ENCODE data around the gene CENPE. TPM values are rescaled to one million over a fixed set of nuclear protein-coding genes. Genes with fewer than 3 reads are reported as not detected.
A peak's percentile ranks its signal among the peaks of the same experiment; 100 is the strongest.

Gene CENPE
- total and polyA plus RNA-seq, 2 donors (not counting 3 experiments of a cell fraction or from before 2014, with no cell fraction given): 1.7 to 50.8 TPM

DNA sequence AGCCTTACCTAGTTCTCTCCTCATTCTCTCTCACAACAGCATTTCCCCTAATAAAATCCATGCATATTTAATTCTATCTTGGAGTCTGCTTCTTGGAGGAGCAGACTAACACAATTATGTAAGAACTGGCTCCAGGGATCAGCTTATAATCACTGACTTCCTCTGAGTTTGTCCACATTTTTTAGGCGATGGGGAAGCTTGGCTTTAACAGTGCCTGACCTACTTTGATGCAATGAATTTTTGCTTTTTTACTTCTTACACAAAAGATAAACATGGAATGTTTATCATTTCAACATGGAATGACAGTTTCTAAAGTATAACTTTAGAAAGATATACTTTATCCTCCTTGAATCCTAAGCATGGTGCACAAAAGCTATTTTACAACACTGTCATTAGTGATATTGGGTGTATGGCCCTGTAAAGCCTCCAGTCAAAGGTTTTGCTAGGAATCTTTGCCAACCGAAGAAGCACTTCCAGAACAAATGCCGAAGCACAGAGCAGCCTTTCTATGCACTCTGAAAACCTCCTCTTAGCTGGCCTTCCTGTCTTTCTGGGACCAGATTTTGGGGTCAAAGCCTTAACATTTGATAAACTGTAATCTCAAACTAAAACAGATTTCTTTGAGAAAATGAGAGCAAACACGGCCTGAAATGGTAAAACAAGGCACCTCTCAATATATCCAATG is 99.2 kb downstream of the CENPE start:
- TF ChIP-seq, protein P1, sequence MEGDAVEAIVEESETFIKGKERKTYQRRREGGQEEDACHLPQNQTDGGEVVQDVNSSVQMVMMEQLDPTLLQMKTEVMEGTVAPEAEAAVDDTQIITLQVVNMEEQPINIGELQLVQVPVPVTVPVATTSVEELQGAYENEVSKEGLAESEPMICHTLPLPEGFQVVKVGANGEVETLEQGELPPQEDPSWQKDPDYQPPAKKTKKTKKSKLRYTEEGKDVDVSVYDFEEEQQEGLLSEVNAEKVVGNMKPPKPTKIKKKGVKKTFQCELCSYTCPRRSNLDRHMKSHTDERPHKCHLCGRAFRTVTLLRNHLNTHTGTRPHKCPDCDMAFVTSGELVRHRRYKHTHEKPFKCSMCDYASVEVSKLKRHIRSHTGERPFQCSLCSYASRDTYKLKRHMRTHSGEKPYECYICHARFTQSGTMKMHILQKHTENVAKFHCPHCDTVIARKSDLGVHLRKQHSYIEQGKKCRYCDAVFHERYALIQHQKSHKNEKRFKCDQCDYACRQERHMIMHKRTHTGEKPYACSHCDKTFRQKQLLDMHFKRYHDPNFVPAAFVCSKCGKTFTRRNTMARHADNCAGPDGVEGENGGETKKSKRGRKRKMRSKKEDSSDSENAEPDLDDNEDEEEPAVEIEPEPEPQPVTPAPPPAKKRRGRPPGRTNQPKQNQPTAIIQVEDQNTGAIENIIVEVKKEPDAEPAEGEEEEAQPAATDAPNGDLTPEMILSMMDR (IDR thresholded peaks at IDR 0.05; ENCODE audit: extremely low read depth in 1 of 2, insufficient read depth in 1 of 2, low read depth in 1 of 2, low read length in 2 of 2): no peak
- TF ChIP-seq JUN (IDR thresholded peaks at IDR 0.05; ENCODE audit: borderline replicate concordance, insufficient read depth, insufficient read length, low read depth) (no peak), POLR2AphosphoS5 (IDR thresholded peaks at IDR 0.05; ENCODE audit: insufficient read depth, low read depth, low read length) (no peak), MYC (IDR thresholded peaks at IDR 0.05; ENCODE audit: low read depth, low read length) (no peak), GATA2 (IDR thresholded peaks at IDR 0.05; ENCODE audit: insufficient read depth, insufficient read length, low read depth, low read length) (no peak), POLR2A (IDR thresholded peaks at IDR 0.05; ENCODE audit: low read depth, low read length) (no peak), FOS (IDR thresholded peaks at IDR 0.05; ENCODE audit: borderline replicate concordance, insufficient read depth, low read length) (no peak), EZH2 (IDR thresholded peaks at IDR 0.05; ENCODE audit: borderline replicate concordance, low read depth, low read length, severe bottlenecking) (no peak)
- TF ChIP-seq, protein P2, sequence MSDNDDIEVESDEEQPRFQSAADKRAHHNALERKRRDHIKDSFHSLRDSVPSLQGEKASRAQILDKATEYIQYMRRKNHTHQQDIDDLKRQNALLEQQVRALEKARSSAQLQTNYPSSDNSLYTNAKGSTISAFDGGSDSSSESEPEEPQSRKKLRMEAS (IDR thresholded peaks at IDR 0.05; ENCODE audit: insufficient read depth, insufficient read length): no peak
- H3K36me3 ChIP-seq (ENCODE audit: control insufficient read depth in 2 of 2, extremely low read depth in 1 of 2, insufficient read depth in 2 of 2, low read length in 2 of 2): peaks cover 0 to under 1% of the 10 kb centered on the region in 2 experiments
- H3K4me1 ChIP-seq (ENCODE audit: control insufficient read depth, extremely low read depth, insufficient read depth, low read length): peaks cover 8% of the 10 kb centered on the region
- no peaks in the 10 kb centered on the region for H3K9me1 ChIP-seq (replicated peaks; ENCODE audit: control insufficient read depth, extremely low read depth, insufficient read depth, low read length)
- no peaks in the 10 kb centered on the region for H3K27me3 ChIP-seq (ENCODE audit: control insufficient read depth in 2 of 2, insufficient read depth in 2 of 2, low read length in 2 of 2)
- no peaks in the 10 kb centered on the region for H3K9me3 ChIP-seq (replicated peaks; ENCODE audit: control insufficient read depth, insufficient read depth, low read length)
- dilution Hi-C loops (cut with MboI; ENCODE audit: extremely low pct_ligation_motif_present, low sequenced_read_pairs) (no loop called here), intact Hi-C loops (cut with micrococcal nuclease) (loop anchor here (1.0 to 10.0 kb wide), 8 partner anchors 80 to 836 kb away; partner anchors contain the start of genes CISD2, SLC9B1 and UBE2D3)
- CTCF ChIA-PET: interaction anchor here (0.8 to 3.9 kb wide), 19 partner anchors 9 to 1912 kb away, joined by 3 to 32 read pairs (median 4); partner anchors contain the start of genes PPP3CA and SLC9B2
- BruUV-seq (replicated peaks): no TSS peak
- peak overlapping the region; percentile 77 for H3K9ac ChIP-seq (replicated peaks; ENCODE audit: extremely low read depth, insufficient read depth, low read length)
- peak; percentile 10 for DNase-seq (ENCODE audit: low read depth, low spot score)
- no peaks in the 10 kb centered on the region for H3K79me2 ChIP-seq (ENCODE audit: control insufficient read depth, insufficient read depth, low read length)
- peak overlapping the region; percentile 21 to 82 (median 48) for H3K4me3 ChIP-seq (replicated peaks in 1 of 3; ENCODE audit: insufficient read depth in 1 of 3, low read depth in 1 of 3, low read length in 3 of 3)
- peak overlapping the region; percentile 49 for H3K27ac ChIP-seq (ENCODE audit: insufficient read depth, low read depth, low read length)
- peak overlapping the region; percentile 88 for H3K4me2 ChIP-seq (ENCODE audit: insufficient read depth, low read length)
- H4K20me1 ChIP-seq (replicated peaks; ENCODE audit: control insufficient read depth, extremely low read depth, insufficient read depth, low read length): no peaks in the 10 kb centered on the region
- peak overlapping the region; percentile 41 for H2AFZ ChIP-seq (ENCODE audit: low read depth, low read length)
- POLR2A ChIA-PET: interaction anchor here (0.6 kb wide), 1 partner anchor 507 kb away, joined by 6 read pairs; no protein-coding TSS in a partner anchor
- no peak for FAIRE-seq

Data from endothelial cell of umbilical vein (primary cell).